ENCODE results near the gene ZNF670. TPM values are rescaled to one million over a fixed set of nuclear protein-coding genes. Genes with fewer than 3 reads are reported as not detected.

ZNF670 gene
- total RNA-seq: 5.1 TPM

DNA sequence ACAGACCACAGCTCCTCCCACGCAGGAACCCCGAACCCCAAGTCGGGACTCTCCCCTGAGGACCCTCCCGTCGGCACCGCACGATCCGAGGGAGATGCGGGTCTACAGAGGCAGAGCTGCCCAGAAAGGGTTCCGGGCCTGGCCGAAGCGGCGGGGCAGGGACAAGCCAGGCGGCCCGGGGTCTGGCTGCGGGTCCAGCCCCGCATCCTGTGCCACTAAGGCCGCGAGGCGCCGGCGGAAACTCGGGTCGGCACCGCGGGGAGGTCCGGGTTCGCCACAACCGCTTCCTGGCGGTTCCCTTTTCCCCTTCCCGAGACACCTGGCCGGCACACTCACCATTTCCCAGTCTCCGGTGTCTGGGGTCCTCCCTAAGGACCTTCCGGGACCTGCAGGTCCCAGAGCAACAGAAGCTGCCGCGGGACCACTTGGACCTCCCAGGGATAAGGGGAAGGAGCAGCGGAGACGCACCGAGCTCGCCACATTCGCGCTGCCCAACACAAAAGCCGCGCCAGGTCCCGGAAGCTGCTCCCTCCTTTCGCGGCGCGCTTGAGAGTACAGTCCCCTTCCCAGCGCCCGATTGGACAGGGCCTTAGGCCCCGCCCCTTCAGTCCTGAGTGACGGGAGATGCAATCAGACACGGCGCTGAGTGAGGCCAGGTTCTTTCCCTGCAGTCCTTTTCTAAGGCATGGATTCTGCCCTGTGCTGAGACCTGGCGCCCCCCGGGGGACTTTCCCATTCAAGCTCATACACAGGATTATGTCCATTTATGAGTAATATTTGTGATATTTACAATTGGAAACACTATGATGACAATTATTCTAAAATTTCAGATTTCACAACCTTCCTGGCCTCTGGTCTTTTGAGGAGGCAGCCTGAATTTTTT lies at the start of gene ZNF670:
Gene ZNF670 (minus strand): TSS at position 554 of the 883 bp plus-strand sequence. CDS start 215 bp downstream, at position 339.

DNA sequence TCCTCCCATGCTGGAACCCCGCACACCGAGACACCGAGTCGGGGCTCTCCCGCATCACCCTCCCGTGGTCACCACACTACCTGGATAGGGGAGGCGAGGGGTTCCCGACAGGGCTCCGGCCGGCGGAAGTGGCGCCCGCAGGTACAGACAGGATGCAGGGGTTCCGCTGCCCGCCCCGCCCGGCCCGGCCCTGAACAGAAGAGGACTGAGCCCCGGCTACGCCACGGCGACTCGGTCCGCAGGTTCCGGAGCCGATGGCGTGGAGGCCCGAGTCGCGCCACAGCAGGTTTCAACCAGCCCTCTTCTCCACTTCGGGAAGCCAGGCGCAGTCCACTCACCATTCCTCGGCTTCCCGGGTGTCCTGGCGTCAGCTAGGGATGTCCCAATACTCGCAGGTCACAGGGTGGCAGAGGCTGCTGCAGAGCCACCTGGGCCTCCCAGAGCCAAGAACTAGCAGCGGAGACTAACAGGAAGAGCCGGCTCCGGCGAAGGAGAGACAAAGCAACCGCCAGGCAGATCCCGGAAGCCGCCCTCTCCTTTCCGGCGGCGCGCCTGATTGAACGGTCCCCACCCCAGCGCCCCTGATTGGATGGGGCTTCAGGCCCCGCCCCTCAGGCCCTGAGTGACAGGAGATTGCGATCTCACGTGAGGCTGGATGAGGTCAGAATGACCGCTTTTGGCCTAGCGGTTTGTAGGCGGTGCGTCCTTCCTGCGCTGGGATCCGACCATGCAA lies 25.4 kb upstream of the ZNF670 start, which contains the start of gene ZNF669:
Gene ZNF669 (minus strand): TSS at position 498 of the 733 bp plus-strand sequence. CDS start 157 bp downstream, at position 341.

Other genes starting within 250 kb of the ZNF670 start
- 28.9 TPM for gene AHCTF1, start 146.9 kb downstream of the ZNF670 start, total RNA-seq
- gene ZNF695, start 70.8 kb downstream of the ZNF670 start, total RNA-seq: 4.2 TPM
- 12.3 TPM for gene ZNF669, start 25.5 kb upstream of the ZNF670 start, total RNA-seq
- gene ZNF124, start 93.2 kb upstream of the ZNF670 start, total RNA-seq: 160 TPM
- gene VN1R5, start 177.3 kb upstream of the ZNF670 start, total RNA-seq: not detected

Measured in metanephros (tissue), 1 donor.